ENCODE data around the gene SLC7A5. TPM values are rescaled to one million over a fixed set of nuclear protein-coding genes. Genes with fewer than 3 reads are reported as not detected.

The SLC7A5 gene
- polyA plus RNA-seq, 1 donor from 2014 or later: 3.9 TPM

DNA sequence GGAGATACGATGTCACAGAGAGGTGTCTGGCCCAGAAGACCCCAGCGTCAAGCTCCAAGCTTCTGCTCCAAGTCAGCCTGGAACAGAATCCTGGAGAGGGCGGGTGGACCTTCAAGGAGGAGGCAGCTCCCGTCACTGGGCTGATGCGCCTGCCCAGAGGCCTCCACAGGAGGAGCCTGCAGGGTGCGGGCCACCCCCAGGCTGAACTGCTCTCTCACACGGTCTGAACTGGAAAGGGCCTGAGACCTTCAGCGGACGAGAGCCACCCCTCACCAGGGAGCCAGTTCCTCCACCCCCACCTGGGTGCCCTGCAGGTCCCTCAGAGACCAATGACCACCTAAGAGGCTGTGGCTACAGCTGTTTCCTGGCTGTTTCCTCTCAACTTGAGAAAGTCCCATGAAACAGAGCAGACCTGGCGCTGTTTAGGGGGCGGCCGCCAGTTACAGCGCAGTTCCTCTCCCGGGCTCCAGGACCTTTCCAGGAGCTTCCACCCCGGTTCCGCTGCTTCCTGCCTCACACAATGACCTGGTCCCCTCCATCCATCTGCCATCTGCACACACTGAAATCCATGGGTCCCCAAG lies 67.5 kb downstream of the SLC7A5 start:
- Histone ChIP-seq H3K9me2 (ENCODE audit: insufficient read depth, low read length) (no peaks in the 10 kb centered on the region), H3K27ac (ENCODE audit: low read length) (no peak overlapping the region), H3F3A (ENCODE audit: insufficient read depth, low read length, poor library complexity, severe bottlenecking) (no peaks in the 10 kb centered on the region), H3K27me3 (ENCODE audit: insufficient read depth, low read depth, low read length) (no peaks in the 10 kb centered on the region), H3K4me3 (ENCODE audit: low read length) (no peak overlapping the region), H3K36me3 (ENCODE audit: insufficient read depth, low read length) (no peaks in the 10 kb centered on the region), H4K20me1 (ENCODE audit: insufficient read depth) (no peaks in the 10 kb centered on the region), H2AFZ (ENCODE audit: low read depth, low read length) (no peak overlapping the region), H3K9me3 (ENCODE audit: low read length) (no peaks in the 10 kb centered on the region), H3K79me2 (replicated peaks; ENCODE audit: insufficient read depth, low read length) (no peaks in the 10 kb centered on the region), H3K9ac (ENCODE audit: low read length) (no peak overlapping the region), H3K4me2 (ENCODE audit: low read length) (no peak overlapping the region)
- TF ChIP-seq REST (IDR thresholded peaks at IDR 0.05; ENCODE audit: borderline replicate concordance): no peak
- TF ChIP-seq CTCF (IDR thresholded peaks at IDR 0.05; ENCODE audit: poor library complexity, severe bottlenecking): no peak
- no peak for TF ChIP-seq MXI1 (conservative IDR thresholded peaks at IDR 0.05; ENCODE audit: poor library complexity, severe bottlenecking)
- no peak for TF ChIP-seq EZH2 (IDR thresholded peaks at IDR 0.05; ENCODE audit: borderline replicate concordance, insufficient read depth, low read length, poor library complexity, severe bottlenecking)
- no peak for TF ChIP-seq POLR2AphosphoS5 (IDR thresholded peaks at IDR 0.05)
- no peak for TF ChIP-seq TAF1 (IDR thresholded peaks at IDR 0.05; ENCODE audit: low read depth)
- no peak for TF ChIP-seq RAD21 (conservative IDR thresholded peaks at IDR 0.05)
- TF ChIP-seq SMC3 (conservative IDR thresholded peaks at IDR 0.05; ENCODE audit: poor library complexity): no peak
- no peak for TF ChIP-seq EP300 (conservative IDR thresholded peaks at IDR 0.05; ENCODE audit: poor library complexity, severe bottlenecking)

DNA sequence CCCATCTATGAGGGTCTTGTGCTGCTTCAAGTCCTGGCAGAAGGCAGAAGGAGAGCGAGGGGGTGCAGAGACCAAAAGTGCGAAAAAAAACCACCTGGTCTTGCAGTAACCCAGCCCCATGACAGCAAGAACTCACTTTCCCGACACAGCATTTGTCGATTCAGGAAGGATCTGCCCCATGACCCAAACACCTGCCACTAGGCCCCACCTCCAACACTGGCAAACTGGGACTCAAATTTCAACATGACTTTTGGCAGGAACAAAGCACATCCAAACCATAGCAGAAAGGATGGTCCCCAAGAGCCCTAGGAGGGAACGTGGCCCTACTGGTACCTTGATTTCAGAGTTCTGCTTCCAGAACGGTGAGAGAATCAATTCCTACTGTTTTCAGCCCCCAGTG lies 68.8 kb downstream of the SLC7A5 start:
- no peaks in the 10 kb centered on the region for H3K27me3 ChIP-seq (ENCODE audit: insufficient read depth, low read depth, low read length)
- H3K9me3 ChIP-seq (ENCODE audit: low read length): no peaks in the 10 kb centered on the region
- no peak overlapping the region for H3K9ac ChIP-seq (ENCODE audit: low read length)
- H3K36me3 ChIP-seq (ENCODE audit: insufficient read depth, low read length): no peaks in the 10 kb centered on the region
- H3K27ac ChIP-seq (ENCODE audit: low read length): no peak overlapping the region
- no peaks in the 10 kb centered on the region for H3K79me2 ChIP-seq (replicated peaks; ENCODE audit: insufficient read depth, low read length)
- H3K9me2 ChIP-seq (ENCODE audit: insufficient read depth, low read length): no peaks in the 10 kb centered on the region
- no peaks in the 10 kb centered on the region for H3F3A ChIP-seq (ENCODE audit: insufficient read depth, low read length, poor library complexity, severe bottlenecking)
- H2AFZ ChIP-seq (ENCODE audit: low read depth, low read length): no peak overlapping the region
- no peaks in the 10 kb centered on the region for H4K20me1 ChIP-seq (ENCODE audit: insufficient read depth)
- no peak for TF ChIP-seq CTCF (IDR thresholded peaks at IDR 0.05; ENCODE audit: poor library complexity, severe bottlenecking)
- TF ChIP-seq TAF1 (IDR thresholded peaks at IDR 0.05; ENCODE audit: low read depth): no peak
- no peak for TF ChIP-seq REST (IDR thresholded peaks at IDR 0.05; ENCODE audit: borderline replicate concordance)
- TF ChIP-seq MXI1 (conservative IDR thresholded peaks at IDR 0.05; ENCODE audit: poor library complexity, severe bottlenecking): no peak
- no peak for TF ChIP-seq SMC3 (conservative IDR thresholded peaks at IDR 0.05; ENCODE audit: poor library complexity)
- no peak for TF ChIP-seq EZH2 (IDR thresholded peaks at IDR 0.05; ENCODE audit: borderline replicate concordance, insufficient read depth, low read length, poor library complexity, severe bottlenecking)
- no peak for TF ChIP-seq RAD21 (conservative IDR thresholded peaks at IDR 0.05)
- no peak for TF ChIP-seq EP300 (conservative IDR thresholded peaks at IDR 0.05; ENCODE audit: poor library complexity, severe bottlenecking)
- TF ChIP-seq POLR2AphosphoS5 (IDR thresholded peaks at IDR 0.05): no peak
- H3K4me3 ChIP-seq (ENCODE audit: low read length): no peak overlapping the region
- H3K4me2 ChIP-seq (ENCODE audit: low read length): no peak overlapping the region

Measured in neural cell (in vitro differentiated cells).